MCF 10A (cell line): ENCODE measurements around the gene PTPRN2. TPM values are rescaled to one million over a fixed set of nuclear protein-coding genes. Genes with fewer than 3 reads are reported as not detected.

Experiments used
- BruUV-seq: library from RNA; stranded (reverse); fragments of 400-500 nt; replicated peaks from 2 replicates; lab custom pipeline; 2021; lab: Mats Ljungman, UMichigan
- CTCF ChIA-PET: fragments of 300-600 bp; sonication (Branson Sonifier 250); formaldehyde crosslinking; extraction: SDS; loops from one replicate; lab custom pipeline; 2021; ENCODE audit warnings: antibody characterized with exemption, inconsistent platforms; lab: Yijun Ruan, JAX
- POLR2A ChIA-PET: fragments of 300-600, 350-650 bp; sonication (Branson Sonifier 250); formaldehyde crosslinking; extraction: SDS; loops from one replicate; lab custom pipeline; 2020; ENCODE audit warnings: antibody characterized with exemption, inconsistent platforms; lab: Yijun Ruan, JAX
- DNase-seq: peaks from one replicate; pipeline ENCODE4 v3.0.0-alpha.2; 2018; ENCODE audit not compliant: unreplicated experiment
- H3K27ac Mint-ChIP-seq: one replicate; pipeline ENCODE4 v1.8.0; 2022; ENCODE audit warnings: mild to moderate bottlenecking, low read depth, mixed read lengths; ENCODE audit not compliant: unreplicated experiment
- H3K27me3 Mint-ChIP-seq: one replicate; pipeline ENCODE4 v1.8.0; 2022; ENCODE audit warnings: mixed read lengths; ENCODE audit not compliant: insufficient read depth, unreplicated experiment
- H3K36me3 Mint-ChIP-seq: one replicate; pipeline ENCODE4 v1.8.0; 2022; ENCODE audit warnings: mild to moderate bottlenecking, moderate library complexity, mixed read lengths; ENCODE audit not compliant: insufficient read depth, unreplicated experiment
- H3K4me1 Mint-ChIP-seq: one replicate; pipeline ENCODE4 v1.8.0; 2022; ENCODE audit warnings: mixed read lengths; ENCODE audit not compliant: insufficient read depth, unreplicated experiment
- H3K4me3 Mint-ChIP-seq: one replicate; pipeline ENCODE4 v1.8.0; 2022; ENCODE audit warnings: mild to moderate bottlenecking, moderate library complexity, mixed read lengths; ENCODE audit not compliant: unreplicated experiment
- H3K9me3 Mint-ChIP-seq: one replicate; pipeline ENCODE4 v1.8.0; 2022; ENCODE audit warnings: mixed read lengths; ENCODE audit not compliant: unreplicated experiment
- intact Hi-C: fragments of 100-400 bp; cut with micrococcal nuclease; formaldehyde crosslinking; loops from 2 replicates; pipeline ENCODE4 v1.14.1; 2022
- total RNA-seq: library from RNA; stranded (reverse); gene quantifications from 2 replicates; pipeline ENCODE4 v1.2.3, GENCODE V29; 2022
- TF ChIP-seq, protein P1 (sequence below): fragments of 200-600 bp; IDR thresholded peaks from one replicate; pipeline ENCODE4 v1.8.0; 2022; ENCODE audit warnings: antibody characterized with exemption, mild to moderate bottlenecking; ENCODE audit not compliant: unreplicated experiment

Gene PTPRN2
- total RNA-seq, 1 experiment from 2014 or later = 4.5 TPM

GRCh38 chr7:157714166-157715070 is 873.2 kb downstream of the PTPRN2 start:
- no peak for DNase-seq
- BruUV-seq = no TSS peak
- no peak overlapping the region for H3K4me3 Mint-ChIP-seq
- POLR2A ChIA-PET = no interaction called here
- TF ChIP-seq, protein P1, sequence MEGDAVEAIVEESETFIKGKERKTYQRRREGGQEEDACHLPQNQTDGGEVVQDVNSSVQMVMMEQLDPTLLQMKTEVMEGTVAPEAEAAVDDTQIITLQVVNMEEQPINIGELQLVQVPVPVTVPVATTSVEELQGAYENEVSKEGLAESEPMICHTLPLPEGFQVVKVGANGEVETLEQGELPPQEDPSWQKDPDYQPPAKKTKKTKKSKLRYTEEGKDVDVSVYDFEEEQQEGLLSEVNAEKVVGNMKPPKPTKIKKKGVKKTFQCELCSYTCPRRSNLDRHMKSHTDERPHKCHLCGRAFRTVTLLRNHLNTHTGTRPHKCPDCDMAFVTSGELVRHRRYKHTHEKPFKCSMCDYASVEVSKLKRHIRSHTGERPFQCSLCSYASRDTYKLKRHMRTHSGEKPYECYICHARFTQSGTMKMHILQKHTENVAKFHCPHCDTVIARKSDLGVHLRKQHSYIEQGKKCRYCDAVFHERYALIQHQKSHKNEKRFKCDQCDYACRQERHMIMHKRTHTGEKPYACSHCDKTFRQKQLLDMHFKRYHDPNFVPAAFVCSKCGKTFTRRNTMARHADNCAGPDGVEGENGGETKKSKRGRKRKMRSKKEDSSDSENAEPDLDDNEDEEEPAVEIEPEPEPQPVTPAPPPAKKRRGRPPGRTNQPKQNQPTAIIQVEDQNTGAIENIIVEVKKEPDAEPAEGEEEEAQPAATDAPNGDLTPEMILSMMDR = no peak
- H3K4me1 Mint-ChIP-seq = no peaks in the 10 kb centered on the region
- intact Hi-C loops = no loop called here
- peaks cover 14% of the 10 kb centered on the region for H3K9me3 Mint-ChIP-seq
- peaks cover 6% of the 10 kb centered on the region for H3K36me3 Mint-ChIP-seq
- CTCF ChIA-PET = interaction anchor here (0.7 kb wide), 1 partner anchor 1313 kb away, joined by 3 read pairs; no protein-coding TSS in a partner anchor
- no peaks in the 10 kb centered on the region for H3K27me3 Mint-ChIP-seq
- no peak overlapping the region for H3K27ac Mint-ChIP-seq

DNA sequence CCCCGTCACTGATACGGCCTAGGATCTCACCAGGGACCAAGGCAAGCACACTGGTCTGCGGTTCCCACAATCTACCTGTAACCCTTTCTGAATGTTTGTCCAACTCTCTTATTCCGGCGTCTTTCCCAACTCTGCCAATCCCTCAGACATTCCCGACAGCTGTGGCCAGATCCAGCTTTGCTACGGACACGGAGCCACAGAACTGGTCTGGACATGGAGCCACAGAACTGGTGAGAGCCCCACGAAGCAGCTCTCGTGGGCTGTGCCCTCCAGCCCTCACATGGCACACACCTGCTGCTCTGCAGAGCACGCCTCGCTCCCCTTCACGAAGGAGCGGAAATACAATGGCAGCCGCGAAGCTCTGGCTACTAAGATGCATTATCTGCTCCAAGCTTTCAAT is 874.0 kb downstream of the PTPRN2 start:
- H3K27me3 Mint-ChIP-seq = peaks cover under 1% of the 10 kb centered on the region
- H3K4me3 Mint-ChIP-seq = no peak overlapping the region
- peaks cover 6% of the 10 kb centered on the region for H3K36me3 Mint-ChIP-seq
- ChIA-PET POLR2A (no interaction called here), CTCF (no interaction called here)
- DNase-seq = no peak
- TF ChIP-seq, protein P1 = no peak
- no peaks in the 10 kb centered on the region for H3K4me1 Mint-ChIP-seq
- no peak overlapping the region for H3K27ac Mint-ChIP-seq
- peaks cover 14% of the 10 kb centered on the region for H3K9me3 Mint-ChIP-seq
- no TSS peak for BruUV-seq
- intact Hi-C loops = no loop called here

GRCh38 chr7:157712666-157713235 is 874.9 kb downstream of the PTPRN2 start:
- POLR2A ChIA-PET = no interaction called here
- no peak for DNase-seq
- Mint-ChIP-seq H3K27ac (no peak overlapping the region), H3K36me3 (peaks cover 6% of the 10 kb centered on the region), H3K4me3 (no peak overlapping the region), H3K27me3 (peaks cover 9% of the 10 kb centered on the region), H3K4me1 (no peaks in the 10 kb centered on the region), H3K9me3 (peaks cover 14% of the 10 kb centered on the region)
- BruUV-seq = no TSS peak
- CTCF ChIA-PET = no interaction called here
- intact Hi-C loops = no loop called here
- TF ChIP-seq, protein P1 = no peak

DNA sequence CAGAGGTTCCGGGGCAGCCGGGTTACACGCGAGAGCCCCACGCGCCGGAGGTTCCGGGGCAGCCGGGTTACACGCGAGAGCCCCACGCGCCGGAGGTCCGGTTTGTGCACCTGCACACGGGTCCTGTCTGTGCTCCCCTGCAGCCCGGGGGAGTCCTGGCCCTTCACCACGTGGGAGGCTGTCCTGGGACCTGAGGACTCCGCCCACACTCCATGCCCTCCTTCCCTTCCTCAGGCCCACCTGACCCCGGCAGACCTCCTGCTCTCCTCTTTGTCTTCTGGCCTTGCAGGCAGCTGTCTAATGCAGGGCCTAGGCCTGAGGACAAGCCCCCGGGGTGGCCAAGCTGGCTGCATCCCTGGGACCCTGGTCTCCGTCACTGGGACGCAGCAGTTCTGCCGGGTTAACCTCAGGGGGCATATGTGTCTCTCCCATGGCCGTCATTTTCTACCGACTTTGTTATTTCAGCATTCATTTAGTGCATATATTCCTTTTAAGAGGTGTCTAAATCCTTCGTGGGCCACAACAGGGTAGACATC is 876.2 kb downstream of the PTPRN2 start:
- POLR2A ChIA-PET = no interaction called here
- intact Hi-C loops = no loop called here

More for the DNA sequence above, 876.2 kb downstream of the PTPRN2 start:
- H3K4me3 Mint-ChIP-seq = no peak overlapping the region
- TF ChIP-seq, protein P1 = no peak
- CTCF ChIA-PET = no interaction called here
- H3K27me3 Mint-ChIP-seq = peaks cover 14% of the 10 kb centered on the region
- DNase-seq = no peak
- no peak overlapping the region for H3K27ac Mint-ChIP-seq
- peaks cover 14% of the 10 kb centered on the region for H3K9me3 Mint-ChIP-seq
- H3K36me3 Mint-ChIP-seq = peaks cover 6% of the 10 kb centered on the region
- BruUV-seq = no TSS peak
- no peaks in the 10 kb centered on the region for H3K4me1 Mint-ChIP-seq
